Fibroblast of skin of back (primary cell): ENCODE results near the gene CELF4.

Experiments used
- DNase-seq: peaks from one replicate; pipeline ENCODE4 v3.0.0-alpha.2; 2013

The CELF4 gene

GRCh38 chr18:37546651-37547050 lies 18.9 kb downstream of the CELF4 start:
- no peak for DNase-seq

- no peak for DNase-seq
Observed at GRCh38 chr18:37546272-37546537, 19.4 kb downstream of the CELF4 start.

- DNase-seq: no peak
Observed at GRCh38 chr18:37545461-37546271, 19.9 kb downstream of the CELF4 start.

- DNase-seq: no peak
Observed at GRCh38 chr18:37544713-37545112, 20.9 kb downstream of the CELF4 start.

- DNase-seq: no peak
Observed at GRCh38 chr18:37544217-37544616, 21.4 kb downstream of the CELF4 start.

DNA sequence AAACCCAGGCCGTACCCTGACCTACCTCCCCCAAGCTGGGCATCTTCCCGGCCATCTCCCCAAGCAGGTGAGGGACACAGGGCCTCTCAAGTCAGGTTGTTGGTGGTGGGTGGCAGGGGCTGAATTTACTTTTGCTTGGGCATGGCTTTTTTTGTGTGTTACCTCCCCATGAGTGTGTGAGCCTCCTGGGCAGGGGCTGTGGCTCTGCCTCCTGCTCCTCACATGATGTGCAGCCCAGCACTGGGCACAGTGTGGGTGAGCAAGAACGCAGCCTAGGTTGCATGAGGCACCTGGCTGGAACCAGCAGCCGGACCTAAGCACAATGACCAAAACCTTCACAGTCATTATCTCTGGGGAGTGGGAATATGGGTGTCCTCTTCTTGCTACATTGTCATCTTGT lies 22.3 kb downstream of the CELF4 start:
- DNase-seq: no peak

DNA sequence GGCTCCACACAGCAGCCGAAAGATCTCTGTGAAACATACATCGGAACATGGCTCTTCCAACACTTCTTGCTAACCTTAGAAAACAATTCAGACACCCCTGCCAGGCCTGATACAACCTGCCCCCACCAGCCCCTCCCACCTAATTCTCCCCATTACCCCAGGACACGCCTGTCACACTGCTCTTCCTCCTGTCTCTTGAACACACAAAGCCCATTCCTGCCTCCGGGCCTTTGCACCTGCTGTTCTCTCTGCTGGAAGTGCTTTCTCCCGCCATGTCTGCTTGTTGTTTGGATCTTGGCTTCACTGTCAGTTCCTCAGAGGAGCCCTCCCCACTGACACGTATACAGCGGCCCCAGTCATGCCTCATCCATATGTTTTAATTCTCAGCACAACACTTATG lies 24.1 kb downstream of the CELF4 start:
- DNase-seq: no peak

GRCh38 chr18:37540424-37541138 lies 25.0 kb downstream of the CELF4 start:
- no peak for DNase-seq

GRCh38 chr18:37539236-37539635 lies 26.4 kb downstream of the CELF4 start:
- DNase-seq: no peak

DNA sequence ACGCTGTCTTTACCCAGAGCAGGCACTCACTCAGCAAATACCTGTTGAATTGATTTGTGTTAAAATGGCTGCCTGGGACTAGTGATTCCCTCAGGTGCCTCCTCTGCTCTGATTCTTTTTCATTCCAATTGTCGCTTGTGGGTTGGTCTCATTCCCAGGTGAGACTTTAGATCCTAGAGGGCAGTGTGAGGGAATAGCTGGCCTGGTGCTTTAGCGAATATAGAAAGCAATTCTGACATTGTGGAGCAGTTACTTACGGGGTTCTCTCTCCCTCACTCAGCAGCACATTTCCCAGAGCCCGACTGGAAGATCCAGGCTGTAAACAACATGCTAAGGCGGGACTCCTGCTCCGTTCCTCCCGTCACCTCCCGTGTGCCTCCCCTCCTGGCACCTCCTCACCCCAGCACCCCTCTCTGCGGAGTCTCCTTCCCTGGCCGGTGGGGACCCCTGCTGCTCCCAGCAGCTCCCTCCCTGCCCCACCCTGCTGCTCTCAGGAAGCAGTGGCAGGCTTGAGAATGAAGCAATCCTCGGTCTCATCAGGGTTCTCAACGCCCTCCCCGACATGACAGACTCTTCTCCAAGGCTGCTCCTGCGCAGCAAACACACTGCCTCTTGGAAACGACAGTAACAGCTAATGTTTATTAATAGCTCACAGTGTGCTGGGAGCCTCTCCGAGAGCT lies 26.9 kb downstream of the CELF4 start:
- DNase-seq: no peak

DNA sequence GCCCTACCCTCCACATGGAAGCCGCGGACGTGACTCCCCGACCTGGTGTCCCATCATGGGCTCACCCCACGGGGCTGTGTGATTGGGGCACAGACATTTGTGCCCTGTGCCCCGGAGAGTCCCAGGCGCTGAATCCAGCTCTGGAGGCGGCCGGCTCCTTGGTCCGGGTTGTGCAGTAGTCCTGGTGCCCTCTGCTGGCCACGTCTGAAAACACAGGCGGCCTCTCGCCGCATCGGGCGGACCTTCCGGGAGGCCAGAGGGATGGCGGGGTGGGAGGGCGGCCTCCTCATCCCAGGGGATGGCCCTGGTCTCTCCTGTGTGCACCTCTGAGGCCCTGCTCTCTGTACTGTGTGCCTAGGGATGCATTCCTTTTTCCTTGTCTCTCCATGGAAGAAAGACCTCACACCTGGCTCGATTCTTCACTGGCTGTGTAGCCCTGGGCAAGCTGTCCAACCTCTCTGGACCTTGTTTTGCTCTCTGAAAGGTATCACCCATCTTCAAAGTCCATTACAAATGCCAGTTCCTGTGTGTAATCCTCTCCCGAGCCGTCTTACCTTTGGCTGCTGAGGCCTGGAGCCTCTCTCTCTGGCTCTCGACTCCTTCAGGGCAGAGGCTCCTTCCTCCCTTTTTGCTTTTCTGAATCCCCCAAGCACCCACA lies 27.6 kb downstream of the CELF4 start:
- peak; percentile 39 for DNase-seq

DNA sequence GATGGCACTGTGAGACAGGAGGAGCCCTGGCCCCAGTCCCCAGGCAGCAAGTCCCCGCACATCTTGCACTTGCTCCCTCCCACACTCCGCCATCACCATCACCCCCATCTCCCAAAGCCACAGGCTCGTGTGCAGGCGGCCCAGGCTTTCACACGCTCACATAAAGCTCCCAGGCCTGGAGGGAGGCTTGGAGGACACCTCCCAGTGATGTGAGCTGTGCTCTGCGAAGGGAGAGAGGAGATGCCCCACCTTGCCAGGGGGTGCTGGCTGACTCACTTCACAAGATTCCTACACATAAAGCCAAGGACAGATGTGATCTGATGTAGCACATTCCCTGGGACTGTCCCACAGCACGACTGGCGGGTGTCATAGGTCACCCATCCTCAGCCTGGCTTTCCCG lies 28.9 kb downstream of the CELF4 start:
- no peak for DNase-seq

GRCh38 chr18:37535968-37536367 lies 29.6 kb downstream of the CELF4 start:
- DNase-seq: peak; percentile 4

- DNase-seq: no peak
Observed at GRCh38 chr18:37534627-37535026, 31.0 kb downstream of the CELF4 start.

GRCh38 chr18:37533647-37534584 lies 31.7 kb downstream of the CELF4 start:
- DNase-seq: no peak

GRCh38 chr18:37532917-37533316 lies 32.7 kb downstream of the CELF4 start:
- no peak for DNase-seq

DNA sequence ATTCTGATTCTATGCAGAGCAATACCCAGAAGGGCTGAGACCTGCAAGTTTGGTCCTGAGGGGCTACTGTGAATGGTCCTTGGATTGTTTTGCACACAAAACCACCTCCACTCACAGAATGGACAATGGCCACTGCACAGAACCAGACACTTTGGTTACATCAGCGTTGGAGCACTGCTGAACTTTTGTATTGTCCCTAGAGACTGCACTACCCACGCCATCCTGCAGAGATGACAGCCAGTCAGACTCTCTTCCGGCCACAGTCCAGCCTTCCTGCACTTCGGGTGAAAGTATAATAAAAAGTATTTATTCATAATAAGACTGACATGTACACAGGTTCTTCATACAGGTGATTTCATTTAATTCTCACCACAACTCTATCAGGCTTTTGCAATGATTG lies 35.7 kb downstream of the CELF4 start:
- no peak for DNase-seq

DNA sequence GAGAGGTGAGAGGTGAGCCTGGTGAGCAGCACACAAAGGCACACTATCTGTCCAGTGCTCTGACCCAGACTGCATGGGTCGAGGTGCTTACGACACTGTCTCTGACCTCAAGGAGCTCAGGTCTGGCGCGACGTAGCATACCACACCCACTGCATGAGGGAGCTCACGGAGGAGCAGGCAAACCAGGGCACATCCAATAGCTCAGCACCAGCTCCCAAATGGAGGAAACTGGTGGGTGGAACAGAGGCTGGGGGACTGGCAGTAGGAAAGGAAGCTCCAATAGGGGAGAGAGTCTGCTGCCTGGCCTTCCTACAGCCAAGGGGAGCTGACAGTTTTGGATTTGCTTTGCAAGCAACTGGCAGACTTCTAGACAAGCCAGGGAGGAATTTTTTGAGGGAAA lies 36.3 kb downstream of the CELF4 start:
- no peak for DNase-seq

DNA sequence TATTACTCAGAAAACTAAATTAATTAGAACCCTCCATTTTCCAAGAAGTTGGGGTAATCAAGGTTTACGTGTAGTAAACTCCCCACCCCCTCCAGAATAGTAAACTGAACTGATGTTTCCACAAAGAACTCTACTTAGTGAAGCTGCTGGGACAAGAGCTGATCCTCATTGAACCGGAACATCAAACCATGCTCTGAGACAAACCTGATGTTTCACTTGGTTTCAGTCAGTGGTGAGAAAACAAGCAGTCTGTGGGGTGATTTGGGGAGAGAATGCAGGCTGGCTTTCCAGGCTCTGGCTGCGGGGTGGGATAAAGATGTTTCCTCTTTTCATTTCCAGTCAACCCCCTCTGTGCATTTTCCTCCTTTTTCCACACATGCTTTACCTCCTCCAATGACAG lies 38.2 kb downstream of the CELF4 start:
- no peak for DNase-seq

DNA sequence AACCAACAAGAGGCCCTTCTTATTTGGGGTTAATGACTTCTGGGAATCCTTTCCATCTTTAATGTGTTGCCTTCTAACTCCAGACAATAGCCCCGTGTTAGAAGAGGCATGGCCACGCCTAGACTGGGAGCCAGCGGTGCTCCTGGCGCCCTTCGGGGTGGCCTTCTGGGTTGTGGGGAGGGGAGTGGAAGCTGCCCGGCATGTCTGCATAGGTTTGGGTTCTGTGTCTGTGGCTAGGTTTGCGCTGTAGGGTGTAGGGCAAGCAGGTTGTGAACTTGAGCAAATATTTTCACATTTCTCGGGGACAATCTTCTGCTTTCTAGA lies 40.4 kb downstream of the CELF4 start:
- no peak for DNase-seq

- DNase-seq: no peak
Observed at GRCh38 chr18:37524498-37525261, 40.9 kb downstream of the CELF4 start.

- no peak for DNase-seq
Observed at GRCh38 chr18:37524139-37524497, 41.5 kb downstream of the CELF4 start.
